GM12878 (cell line): ENCODE data around the gene TTC38. TPM values are rescaled to one million over a fixed set of nuclear protein-coding genes. Genes with fewer than 3 reads are reported as not detected.

ENCODE experiments used
- ATAC-seq: fragments of 200-7000 bp; cut with Tn5 transposase; 3 replicates; pipeline ENCODE4 v1.9.1; 2020; ENCODE audit warnings: mild to moderate bottlenecking, moderate library complexity
- BruUV-seq: library from RNA; stranded (reverse); fragments of 400-500 nt; replicated peaks from 2 replicates; lab custom pipeline; 2021; lab: Mats Ljungman, UMichigan
- CTCF ChIA-PET: fragments of 300-600 bp; sonication (Branson Sonifier 250); formaldehyde crosslinking; extraction: SDS; loops from one replicate; lab custom pipeline; 2021; ENCODE audit warnings: inconsistent platforms; lab: Yijun Ruan, JAX
- POLR2A ChIA-PET: fragments of 350-600 bp; formaldehyde crosslinking; extraction: SDS; loops from one replicate; lab custom pipeline; 2021; ENCODE audit warnings: inconsistent platforms; lab: Charles Lee
- RAD21 ChIA-PET: fragments of 300-600 bp; sonication (Branson Sonifier 250); formaldehyde crosslinking; loops from one replicate; lab custom pipeline; 2023; ENCODE audit warnings: antibody characterized with exemption; ENCODE audit not compliant: unreplicated experiment; lab: Charles Lee
- SMC1A ChIA-PET: fragments of 300-600 bp; sonication (Branson Sonifier 250); formaldehyde crosslinking; loops from one replicate; lab custom pipeline; 2023; ENCODE audit not compliant: unreplicated experiment, uncharacterized antibody; lab: Charles Lee
- DNase-seq: peaks from one replicate; pipeline ENCODE4 v3.0.0-alpha.2; 2011; ENCODE audit warnings: low read depth, low spot score
- FAIRE-seq: peaks from 3 replicates; lab custom pipeline; 2011; peaks lifted over from hg19 to GRCh38; lab: Jason Lieb, UNC
- H2AFZ ChIP-seq: 2 replicates; pipeline ENCODE4 v1.6.0; 2011; ENCODE audit warnings: low read depth, low read length, control low read depth; ENCODE audit not compliant: control insufficient read depth
- H3K27ac ChIP-seq: 2 replicates; pipeline ENCODE4 v1.5.1; 2011; ENCODE audit warnings: control low read depth; ENCODE audit not compliant: control insufficient read depth, insufficient read depth
- H3K27me3 ChIP-seq, 2 experiments: replicated peaks in 1 of 2; 2 replicates each; pipeline versions ENCODE4 v1.6.0 to v1.6.1; 2011; ENCODE audit warnings: low read length in 1 of 2; ENCODE audit not compliant: control insufficient read depth in 2 of 2, insufficient read depth in 2 of 2
- H3K36me3 ChIP-seq, 2 experiments: 2 replicates each; pipeline ENCODE4 v1.5.1; 2011; ENCODE audit warnings: low read length in 1 of 2; ENCODE audit not compliant: control insufficient read depth in 2 of 2, insufficient read depth in 2 of 2
- H3K4me1 ChIP-seq: 2 replicates; pipeline ENCODE4 v1.6.1; 2011; ENCODE audit warnings: mild to moderate bottlenecking, low read length, moderate library complexity, mixed read lengths; ENCODE audit not compliant: control insufficient read depth, insufficient read depth
- H3K4me2 ChIP-seq: 2 replicates; pipeline ENCODE4 v1.6.0; 2011; ENCODE audit warnings: control low read depth; ENCODE audit not compliant: control insufficient read depth, insufficient read depth
- H3K4me3 ChIP-seq: fragments of 200-600 bp; sonication (generic); 2 replicates; pipeline ENCODE4 v1.5.1; 2016
- H3K79me2 ChIP-seq: 2 replicates; pipeline ENCODE4 v1.6.0; 2011; ENCODE audit warnings: low read length; ENCODE audit not compliant: control insufficient read depth, insufficient read depth
- H3K9ac ChIP-seq: 2 replicates; pipeline ENCODE4 v1.8.0; 2011; ENCODE audit warnings: low read length, control low read depth, mixed read lengths; ENCODE audit not compliant: control insufficient read depth, insufficient read depth
- H3K9me3 ChIP-seq: replicated peaks from 3 replicates; pipeline ENCODE4 v1.5.1; 2011; ENCODE audit warnings: mild to moderate bottlenecking, low read length; ENCODE audit not compliant: control insufficient read depth, insufficient read depth
- H4K20me1 ChIP-seq: 2 replicates; pipeline ENCODE4 v1.6.0; 2011; ENCODE audit not compliant: control insufficient read depth, insufficient read depth
- BCL3 ChIP-seq: IDR thresholded peaks from 2 replicates; pipeline ENCODE4 v1.6.1; 2011; ENCODE audit warnings: borderline replicate concordance, low read depth, mild to moderate bottlenecking, moderate library complexity, low read length; ENCODE audit not compliant: insufficient read depth, poor library complexity, severe bottlenecking
- E2F8 ChIP-seq: fragments of 450-650 bp; IDR thresholded peaks from 2 replicates; pipeline ENCODE4 v1.6.1; 2018; ENCODE audit warnings: mild to moderate bottlenecking, low read depth, moderate library complexity; ENCODE audit not compliant: partially characterized antibody
- MEF2B ChIP-seq: fragments of 450-650 bp; IDR thresholded peaks from 2 replicates; pipeline ENCODE4 v1.6.1; 2018; ENCODE audit warnings: mild to moderate bottlenecking, moderate library complexity; ENCODE audit not compliant: partially characterized antibody, poor library complexity, severe bottlenecking
- PML ChIP-seq: IDR thresholded peaks from 2 replicates; pipeline ENCODE4 v1.6.1; 2012; ENCODE audit warnings: low read length, inconsistent platforms
- POLR2AphosphoS5 ChIP-seq: IDR thresholded peaks from 2 replicates; pipeline ENCODE4 v1.6.1; 2011; ENCODE audit warnings: mild to moderate bottlenecking, low read length, inconsistent platforms
- POU2F2 ChIP-seq: IDR thresholded peaks from 3 replicates; pipeline ENCODE4 v1.6.1; 2011; ENCODE audit warnings: low read depth, mild to moderate bottlenecking, low read length, borderline replicate concordance
- PRDM15 ChIP-seq: fragments of 450-650 bp; formaldehyde crosslinking; IDR thresholded peaks from 2 replicates; pipeline ENCODE4 v1.4.0; 2020; ENCODE audit warnings: mild to moderate bottlenecking, moderate library complexity
- SIN3A ChIP-seq: IDR thresholded peaks from 2 replicates; pipeline ENCODE4 v1.6.1; 2012; ENCODE audit warnings: low read depth, low read length, improper control_type of control experiment
- TCF7 ChIP-seq: IDR thresholded peaks from 2 replicates; pipeline ENCODE4 v1.6.1; 2014; ENCODE audit warnings: antibody characterized with exemption, borderline replicate concordance
- ZBTB11 ChIP-seq: fragments of 450-650 bp; formaldehyde crosslinking; IDR thresholded peaks from 2 replicates; pipeline ENCODE4 v1.5.0; 2022; ENCODE audit warnings: mild to moderate bottlenecking, missing genetic modification characterization
- WGBS: methylation state at CpG from one replicate; pipeline ENCODE4 v1.1.6; 2016; ENCODE audit warnings: low lambda C conversion rate; ENCODE audit not compliant: insufficient replicate concordance, insufficient coverage; ENCODE audit errors: missing lambda C conversion rate; 5-methylcytosine and 5-hydroxymethylcytosine counted together
- in situ Hi-C: fragments of 300-500 bp; cut with MboI; formaldehyde crosslinking; loops from 9 replicates; pipeline ENCODE4 v1.14.3; 2018; ENCODE audit warnings: mixed read lengths
- intact Hi-C: fragments of 100-400 bp; cut with micrococcal nuclease; formaldehyde crosslinking; loops from one replicate; pipeline ENCODE4 v1.14.2; 2022; ENCODE audit not compliant: unreplicated experiment
- polyA plus RNA-seq, 11 experiments: library from polyadenylated mRNA; depleted of rRNA in 4 of 11; unstranded in 6 of 11; stranded (reverse) in 5 of 11; fragments of >200 nt; fragmentation: Nextera tagmentation in 4 of 11; fragmentation: Illumina TruSeq in 1 of 11; extraction: Ambion mirVana in 4 of 11; extraction: Trizol in 1 of 11; gene quantifications; 1 replicate in 1 of 11; 2 replicates in 10 of 11; pipeline versions ENCODE4 v1.2.1 to v1.2.3, GENCODE V29; 2011 to 2016; ENCODE audit warnings: inconsistent platforms in 2 of 11, missing spikeins in 2 of 11, low read depth in 1 of 11
- total RNA-seq, 4 experiments: library from RNA; depleted of rRNA in 3 of 4; stranded (reverse); fragments of >200 nt in 3 of 4; fragmentation: Illumina TruSeq in 1 of 4; extraction: Trizol in 1 of 4; gene quantifications; 2 replicates each; pipeline versions ENCODE4 v1.2.1 to v1.2.3, GENCODE V29; 2013 to 2021

Gene TTC38
- total and polyA plus RNA-seq, 10 of the 15 experiments (the other 5 are each of a cell fraction or from before 2014, with no cell fraction given) = 0.58 to 39.9 (median 13.0) TPM

- H3K4me3 ChIP-seq = no peak overlapping the region
- H3K9me3 ChIP-seq = no peaks in the 10 kb centered on the region
- H3K4me2 ChIP-seq = no peak overlapping the region
- ChIA-PET SMC1A (no interaction called here), CTCF (interaction anchor here (0.7 kb wide), 1 partner anchor 28 kb away, joined by 3 read pairs; no protein-coding TSS in a partner anchor), POLR2A (no interaction called here), RAD21 (no interaction called here)
- ATAC-seq = no peak
- H3K4me1 ChIP-seq = no peaks in the 10 kb centered on the region
- WGBS = 92% methylated on average over 23 of the region's 23 CpGs
- H3K27ac ChIP-seq = no peak overlapping the region
- no peak overlapping the region for H3K9ac ChIP-seq
- DNase-seq = no peak
- no peak overlapping the region for H2AFZ ChIP-seq
- peaks cover 18 to 20% of the 10 kb centered on the region in 2 experiments for H3K36me3 ChIP-seq
- intact Hi-C loops = no loop called here
- BruUV-seq = TSS peak; percentile 80
- FAIRE-seq = no peak
- H3K27me3 ChIP-seq = no peaks in the 10 kb centered on the region
- H4K20me1 ChIP-seq = no peaks in the 10 kb centered on the region
- peaks cover 14% of the 10 kb centered on the region for H3K79me2 ChIP-seq
- in situ Hi-C loops = no loop called here
- TF ChIP-seq BCL3 = no peak
- no peak for TF ChIP-seq POLR2AphosphoS5
- no peak for TF ChIP-seq POU2F2
- TF ChIP-seq MEF2B = no peak
- no peak for TF ChIP-seq ZBTB11 (CRISPR knock-in tag)
- no peak for TF ChIP-seq TCF7
- no peak for TF ChIP-seq SIN3A
- TF ChIP-seq PML = no peak
- no peak for TF ChIP-seq PRDM15 (CRISPR knock-in tag)
- TF ChIP-seq E2F8 = no peak
These were observed 40.6 kb downstream of the TTC38 start for GRCh38 chr22:46308283-46308988.
